GM19468 (cell line): Measurements from ENCODE around the gene PAPOLA.

ENCODE experiments used
- ATAC-seq: cut with Tn5 transposase; IDR thresholded peaks from one replicate; pipeline ENCODE4 v1.9.1; 2021; ENCODE audit warnings: mild to moderate bottlenecking, moderate library complexity, moderate number of reproducible peaks; ENCODE audit not compliant: unreplicated experiment; ENCODE audit errors: extremely low read depth

Gene PAPOLA

GRCh38 chr14:96614481-96614881 lies 112.3 kb downstream of the PAPOLA start:
- ATAC-seq, result no peak

GRCh38 chr14:96616161-96616721 lies 114.1 kb downstream of the PAPOLA start:
- ATAC-seq, result no peak
